Measurements from ENCODE around the gene MYOM3.

The MYOM3 gene

DNA sequence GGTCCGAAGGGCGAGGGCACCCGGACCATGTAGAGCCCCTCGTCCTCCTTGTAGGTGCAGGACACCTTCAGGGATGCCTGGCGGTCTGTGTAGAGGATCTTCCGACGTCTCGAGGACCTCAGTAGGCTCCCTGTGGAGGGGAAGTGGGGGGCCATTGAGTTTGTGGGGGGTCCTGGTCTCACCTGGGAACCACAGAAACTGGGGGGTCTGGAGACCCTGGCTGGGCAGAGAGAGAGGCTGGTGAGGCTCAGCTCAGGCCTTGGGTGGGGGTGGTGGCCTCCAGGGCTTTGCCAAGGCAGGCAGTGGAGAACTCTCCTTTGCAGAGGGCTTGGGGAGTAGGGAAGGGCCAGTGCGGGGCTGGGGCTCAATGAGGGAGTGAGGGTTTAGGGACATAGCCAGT lies 19.0 kb downstream of the MYOM3 start:
- H3K27ac ChIP-seq = no peak overlapping the region
- TF ChIP-seq, protein P1, sequence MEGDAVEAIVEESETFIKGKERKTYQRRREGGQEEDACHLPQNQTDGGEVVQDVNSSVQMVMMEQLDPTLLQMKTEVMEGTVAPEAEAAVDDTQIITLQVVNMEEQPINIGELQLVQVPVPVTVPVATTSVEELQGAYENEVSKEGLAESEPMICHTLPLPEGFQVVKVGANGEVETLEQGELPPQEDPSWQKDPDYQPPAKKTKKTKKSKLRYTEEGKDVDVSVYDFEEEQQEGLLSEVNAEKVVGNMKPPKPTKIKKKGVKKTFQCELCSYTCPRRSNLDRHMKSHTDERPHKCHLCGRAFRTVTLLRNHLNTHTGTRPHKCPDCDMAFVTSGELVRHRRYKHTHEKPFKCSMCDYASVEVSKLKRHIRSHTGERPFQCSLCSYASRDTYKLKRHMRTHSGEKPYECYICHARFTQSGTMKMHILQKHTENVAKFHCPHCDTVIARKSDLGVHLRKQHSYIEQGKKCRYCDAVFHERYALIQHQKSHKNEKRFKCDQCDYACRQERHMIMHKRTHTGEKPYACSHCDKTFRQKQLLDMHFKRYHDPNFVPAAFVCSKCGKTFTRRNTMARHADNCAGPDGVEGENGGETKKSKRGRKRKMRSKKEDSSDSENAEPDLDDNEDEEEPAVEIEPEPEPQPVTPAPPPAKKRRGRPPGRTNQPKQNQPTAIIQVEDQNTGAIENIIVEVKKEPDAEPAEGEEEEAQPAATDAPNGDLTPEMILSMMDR (conservative IDR thresholded peaks at IDR 0.05) = no peak
- TF ChIP-seq ZFX (IDR thresholded peaks at IDR 0.05) = no peak

DNA sequence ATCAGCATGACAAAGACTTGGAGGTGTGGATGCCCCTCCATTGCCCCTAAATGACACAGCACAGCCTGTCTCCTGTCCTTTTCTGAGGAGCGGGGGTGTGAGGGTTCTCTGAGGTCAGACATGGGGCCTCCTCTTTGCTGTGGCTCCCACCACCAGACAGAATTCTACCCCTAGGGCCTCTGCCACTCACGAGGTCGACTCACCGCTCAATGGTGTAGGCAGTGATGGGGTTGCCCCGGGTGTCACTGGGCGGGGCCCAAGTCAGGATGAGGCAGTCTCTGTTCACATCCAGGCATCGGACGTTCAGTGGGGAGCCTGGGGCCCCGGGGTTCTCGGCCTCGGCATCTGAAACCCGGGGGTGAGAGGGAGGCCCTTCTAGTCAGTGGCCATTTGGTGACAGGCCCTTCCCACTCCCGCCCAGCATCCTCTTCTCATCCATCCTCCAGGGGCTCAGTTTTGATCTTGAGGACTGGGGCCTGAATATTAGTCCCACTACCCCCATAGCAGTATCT lies 19.9 kb downstream of the MYOM3 start:
- no peak for TF ChIP-seq ZFX (IDR thresholded peaks at IDR 0.05)
- TF ChIP-seq, protein P1 (conservative IDR thresholded peaks at IDR 0.05) = no peak
- no peak overlapping the region for H3K27ac ChIP-seq

DNA sequence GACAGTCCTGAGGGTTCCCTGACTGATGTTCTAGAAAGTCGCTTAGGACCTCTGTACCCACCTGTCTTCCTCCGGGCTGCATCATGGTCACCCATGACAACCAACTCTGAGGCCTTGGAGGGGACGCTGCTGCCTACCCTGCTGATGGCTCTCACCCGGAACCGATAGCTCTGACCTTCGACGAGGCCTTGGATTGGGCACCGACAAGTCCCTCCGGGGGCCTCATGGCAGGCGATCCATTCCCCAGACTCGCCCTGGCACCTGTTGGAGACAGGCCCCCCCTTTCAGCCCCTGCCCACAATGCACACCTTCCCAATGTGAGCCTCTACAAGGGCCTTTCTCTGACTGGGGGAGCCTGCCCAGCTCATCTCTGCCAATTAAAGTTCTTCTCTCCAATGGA lies 21.2 kb downstream of the MYOM3 start:
- TF ChIP-seq, protein P1 (conservative IDR thresholded peaks at IDR 0.05) = no peak
- no peak for TF ChIP-seq ZFX (IDR thresholded peaks at IDR 0.05)
- H3K27ac ChIP-seq = no peak overlapping the region

DNA sequence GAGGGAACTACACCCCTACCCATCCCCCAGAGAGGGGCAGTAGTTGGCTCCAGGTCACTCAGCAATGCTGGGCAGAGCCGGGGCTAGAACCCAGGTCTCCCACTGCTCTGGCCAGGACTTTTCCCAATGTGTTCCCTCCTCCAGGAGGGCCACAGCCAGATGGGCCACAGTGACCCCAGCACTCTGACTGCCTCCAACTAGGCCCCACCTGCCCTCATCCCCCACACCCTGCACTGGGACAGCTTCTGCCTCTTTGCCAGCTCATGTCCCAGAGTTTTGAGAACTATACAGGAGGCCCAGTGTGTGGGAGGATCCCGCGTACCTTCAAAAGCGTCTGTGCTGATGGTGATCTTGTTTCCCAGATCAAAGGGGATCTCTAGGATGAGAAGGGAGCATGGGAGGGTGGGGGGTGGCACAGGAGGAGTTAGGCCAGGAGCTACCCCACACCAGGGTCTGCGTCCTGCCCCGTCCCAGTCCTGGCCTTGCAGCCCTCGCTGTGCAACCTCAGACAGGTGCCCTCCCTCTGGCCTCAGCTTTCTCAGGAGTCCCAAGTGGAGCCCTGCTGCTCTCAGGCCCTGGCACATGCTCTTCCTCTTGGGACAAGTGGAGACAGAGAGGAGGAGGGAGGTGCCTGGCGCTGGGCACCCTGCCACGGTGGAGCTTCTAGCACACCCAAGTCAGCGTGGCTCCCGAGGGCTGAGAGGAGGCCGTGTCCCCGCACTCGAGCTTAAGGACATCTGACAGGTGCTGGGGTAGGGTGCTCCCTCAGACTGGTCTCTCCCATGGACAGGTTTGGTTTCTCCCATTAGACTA lies 22.0 kb downstream of the MYOM3 start:
- TF ChIP-seq ZFX (IDR thresholded peaks at IDR 0.05) = no peak
- TF ChIP-seq, protein P1 (conservative IDR thresholded peaks at IDR 0.05) = no peak
- no peak overlapping the region for H3K27ac ChIP-seq

DNA sequence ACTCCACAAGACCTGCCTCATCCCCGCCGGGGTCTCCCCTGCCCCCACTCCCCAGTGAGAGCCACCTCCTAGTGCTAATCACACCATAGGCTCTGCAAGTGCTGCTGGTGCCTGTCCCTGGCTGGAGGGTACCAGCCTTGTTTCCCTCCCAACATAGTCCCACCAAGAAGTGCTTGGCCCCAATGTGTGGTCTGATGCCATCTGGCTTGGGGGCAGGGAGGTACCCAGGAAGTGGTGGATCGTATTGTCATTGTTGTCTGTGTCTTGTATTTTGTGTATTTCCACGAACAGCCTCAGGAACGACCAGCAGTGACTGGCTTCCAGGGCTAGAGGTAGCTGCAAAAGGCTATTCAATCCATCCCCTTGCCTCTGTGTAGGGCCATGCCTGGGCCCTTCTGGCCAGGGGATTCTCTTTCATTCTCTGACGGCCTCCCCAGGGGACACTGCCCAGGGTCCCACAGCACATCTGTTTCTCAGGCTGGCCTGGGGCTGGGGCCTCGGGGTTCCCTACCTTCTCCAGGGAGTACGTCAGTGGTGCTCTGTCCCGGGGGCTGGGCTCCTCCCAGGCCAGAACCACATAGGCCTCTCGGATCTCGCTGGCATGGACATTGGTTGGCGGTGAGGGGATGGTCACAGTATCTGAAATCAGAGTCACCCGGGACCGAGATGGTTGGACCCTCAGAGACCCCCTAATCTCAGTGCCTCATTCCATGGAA lies 22.8 kb downstream of the MYOM3 start:
- H3K27ac ChIP-seq = no peak overlapping the region
- TF ChIP-seq, protein P1 (conservative IDR thresholded peaks at IDR 0.05) = no peak
- TF ChIP-seq ZFX (IDR thresholded peaks at IDR 0.05) = no peak

DNA sequence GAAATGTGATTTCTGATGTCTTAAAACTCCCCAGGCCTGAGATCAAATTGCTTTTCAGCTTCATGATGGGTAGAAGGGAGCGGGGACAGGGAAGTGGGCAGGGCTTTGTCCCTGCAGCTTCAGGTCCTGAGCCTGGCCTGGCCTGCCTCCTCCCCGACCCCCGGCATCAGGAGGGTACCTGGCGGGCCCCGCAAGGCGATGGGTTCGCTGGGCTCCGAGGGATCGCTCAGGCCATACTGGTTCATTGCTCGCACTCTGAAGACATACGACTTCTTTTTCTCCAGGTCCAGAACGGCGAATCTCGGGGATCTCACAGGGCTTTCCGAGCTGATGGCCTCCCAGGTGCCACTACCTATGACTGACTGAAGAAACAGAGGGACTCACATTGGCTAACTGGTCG lies 25.5 kb downstream of the MYOM3 start:
- TF ChIP-seq ZFX (IDR thresholded peaks at IDR 0.05) = no peak
- TF ChIP-seq, protein P1 (conservative IDR thresholded peaks at IDR 0.05) = no peak

DNA sequence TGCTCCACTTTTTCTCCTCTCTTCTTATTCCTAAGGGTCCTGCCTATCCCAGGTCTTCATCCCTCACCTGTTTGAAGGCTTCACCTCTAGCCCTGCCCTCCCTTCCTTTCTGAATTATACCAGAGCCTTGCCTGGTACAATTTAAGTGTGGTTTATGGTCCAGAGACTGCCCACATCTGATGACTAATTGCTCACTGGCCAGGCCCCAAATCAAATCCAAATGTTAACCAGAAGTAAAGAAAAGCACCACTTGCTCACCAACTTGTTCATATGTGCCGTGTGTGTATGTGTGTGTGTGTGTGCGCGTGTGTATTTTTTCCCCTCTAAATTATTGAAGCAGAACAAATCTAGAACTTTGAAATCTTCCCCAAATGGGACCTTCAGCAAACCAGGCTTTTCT lies 26.4 kb downstream of the MYOM3 start:
- no peak overlapping the region for H3K27ac ChIP-seq
- no peak for TF ChIP-seq ZFX (IDR thresholded peaks at IDR 0.05)
- TF ChIP-seq, protein P1 (conservative IDR thresholded peaks at IDR 0.05) = no peak

More for the DNA sequence above, 25.5 kb downstream of the MYOM3 start:
- no peak overlapping the region for H3K27ac ChIP-seq
